Smooth muscle cell (in vitro differentiated cells): Measurements from ENCODE around the gene UBE2J2. TPM values are rescaled to one million over a fixed set of nuclear protein-coding genes. Genes with fewer than 3 reads are reported as not detected.

Experiments
- DNase-seq: peaks from one replicate; lab custom pipeline; 2025; ENCODE audit not compliant: unreplicated experiment; lab: John Stamatoyannopoulos, UW
- H2AFZ ChIP-seq: fragments of 200-600 bp; sonication (generic); 2 replicates; pipeline ENCODE4 v1.6.0; 2016; ENCODE audit warnings: antibody characterized with exemption, low read depth, mild to moderate bottlenecking
- H3F3A ChIP-seq: fragments of 200-600 bp; sonication (generic); 2 replicates; pipeline ENCODE4 v1.6.0; 2017; ENCODE audit warnings: antibody characterized with exemption, low read depth
- H3K27ac ChIP-seq: fragments of 200-600 bp; sonication (generic); 2 replicates; pipeline ENCODE4 v1.5.1; 2016; ENCODE audit warnings: low read depth, mild to moderate bottlenecking
- H3K27me3 ChIP-seq: fragments of 200-600 bp; sonication (generic); 2 replicates; pipeline ENCODE4 v1.6.1; 2016; ENCODE audit warnings: low read depth, mild to moderate bottlenecking
- H3K36me3 ChIP-seq: fragments of 200-600 bp; sonication (generic); 2 replicates; pipeline ENCODE4 v1.5.1; 2016; ENCODE audit warnings: low read depth
- H3K4me1 ChIP-seq: fragments of 200-600 bp; sonication (generic); 2 replicates; pipeline ENCODE4 v1.5.1; 2016; ENCODE audit warnings: low read depth
- H3K4me2 ChIP-seq: fragments of 200-600 bp; sonication (generic); 2 replicates; pipeline ENCODE4 v1.6.0; 2016; ENCODE audit warnings: mild to moderate bottlenecking
- H3K4me3 ChIP-seq: fragments of 200-600 bp; sonication (generic); 2 replicates; pipeline ENCODE4 v1.5.1; 2016; ENCODE audit warnings: mild to moderate bottlenecking
- H3K79me2 ChIP-seq: fragments of 200-600 bp; sonication (generic); 2 replicates; pipeline ENCODE4 v1.6.0; 2016; ENCODE audit warnings: low read depth, mild to moderate bottlenecking
- H3K9ac ChIP-seq: fragments of 200-600 bp; sonication (generic); 2 replicates; pipeline ENCODE4 v1.6.0; 2016; ENCODE audit warnings: low read depth
- H3K9me3 ChIP-seq: fragments of 200-600 bp; sonication (generic); replicated peaks from 2 replicates; pipeline ENCODE4 v1.5.1; 2016; ENCODE audit warnings: low read depth
- H4K20me1 ChIP-seq: fragments of 200-600 bp; sonication (generic); 2 replicates; pipeline ENCODE4 v1.6.0; 2016; ENCODE audit warnings: low read depth
- WGBS: methylation state at CpG from one replicate; pipeline ENCODE4 v1.1.7; 2016; ENCODE audit warnings: low lambda C conversion rate; 5-methylcytosine and 5-hydroxymethylcytosine counted together
- polyA plus RNA-seq: library from polyadenylated mRNA; unstranded; fragments of >200 nt; fragmentation: Nextera tagmentation; extraction: Ambion mirVana; gene quantifications from 2 replicates; pipeline ENCODE4 v1.2.1, GENCODE V29; 2016
- total RNA-seq: library from RNA; depleted of rRNA; stranded (reverse); fragments of >200 nt; gene quantifications from 2 replicates; pipeline ENCODE4 v1.2.3, GENCODE V29; 2014
- TF ChIP-seq, protein P1 (sequence below): fragments of 200-600 bp; sonication (generic); IDR thresholded peaks from 2 replicates; pipeline ENCODE4 v1.5.1; 2017; ENCODE audit warnings: borderline replicate concordance, mild to moderate bottlenecking, antibody characterized with exemption; ENCODE audit not compliant: insufficient read depth, poor library complexity, severe bottlenecking

UBE2J2 gene
- total and polyA plus RNA-seq, 2 experiments from 2014 or later, result 30.2 to 72.9 TPM

DNA sequence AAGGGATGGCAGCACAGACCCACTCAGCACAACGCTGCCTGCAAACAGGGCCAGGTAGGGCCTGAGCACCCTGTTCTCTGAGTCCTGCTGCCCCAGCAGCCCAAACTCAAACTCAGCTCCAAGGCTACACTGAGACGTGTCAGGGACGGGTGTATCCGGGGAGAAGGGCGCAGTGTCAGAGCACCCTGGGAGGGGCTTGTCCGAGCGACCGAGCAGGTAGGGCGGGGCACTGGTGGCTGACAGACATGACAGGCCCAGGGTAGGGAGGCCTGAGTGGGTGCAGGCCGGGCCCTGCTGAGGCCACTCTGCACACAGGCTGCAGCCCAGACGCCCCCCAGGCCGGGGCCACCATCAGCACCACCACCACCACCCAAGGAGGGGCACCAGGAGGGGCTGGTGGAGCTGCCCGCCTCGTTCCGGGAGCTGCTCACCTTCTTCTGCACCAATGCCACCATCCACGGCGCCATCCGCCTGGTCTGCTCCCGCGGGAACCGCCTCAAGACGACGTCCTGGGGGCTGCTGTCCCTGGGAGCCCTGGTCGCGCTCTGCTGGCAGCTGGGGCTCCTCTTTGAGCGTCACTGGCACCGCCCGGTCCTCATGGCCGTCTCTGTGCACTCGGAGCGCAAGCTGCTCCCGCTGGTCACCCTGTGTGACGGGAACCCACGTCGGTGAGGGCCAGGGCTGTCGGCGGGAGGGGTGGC, 12.1 kb upstream of the UBE2J2 start:
- H3K4me2 ChIP-seq, result no peak overlapping the region
- H3K9me3 ChIP-seq, result no peaks in the 10 kb centered on the region
- H3K9ac ChIP-seq, result no peak overlapping the region
- H3K4me3 ChIP-seq, result no peak overlapping the region
- WGBS, result 90% methylated on average over 34 of the region's 37 CpGs
- TF ChIP-seq, protein P1, sequence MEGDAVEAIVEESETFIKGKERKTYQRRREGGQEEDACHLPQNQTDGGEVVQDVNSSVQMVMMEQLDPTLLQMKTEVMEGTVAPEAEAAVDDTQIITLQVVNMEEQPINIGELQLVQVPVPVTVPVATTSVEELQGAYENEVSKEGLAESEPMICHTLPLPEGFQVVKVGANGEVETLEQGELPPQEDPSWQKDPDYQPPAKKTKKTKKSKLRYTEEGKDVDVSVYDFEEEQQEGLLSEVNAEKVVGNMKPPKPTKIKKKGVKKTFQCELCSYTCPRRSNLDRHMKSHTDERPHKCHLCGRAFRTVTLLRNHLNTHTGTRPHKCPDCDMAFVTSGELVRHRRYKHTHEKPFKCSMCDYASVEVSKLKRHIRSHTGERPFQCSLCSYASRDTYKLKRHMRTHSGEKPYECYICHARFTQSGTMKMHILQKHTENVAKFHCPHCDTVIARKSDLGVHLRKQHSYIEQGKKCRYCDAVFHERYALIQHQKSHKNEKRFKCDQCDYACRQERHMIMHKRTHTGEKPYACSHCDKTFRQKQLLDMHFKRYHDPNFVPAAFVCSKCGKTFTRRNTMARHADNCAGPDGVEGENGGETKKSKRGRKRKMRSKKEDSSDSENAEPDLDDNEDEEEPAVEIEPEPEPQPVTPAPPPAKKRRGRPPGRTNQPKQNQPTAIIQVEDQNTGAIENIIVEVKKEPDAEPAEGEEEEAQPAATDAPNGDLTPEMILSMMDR, result no peak
- no peaks in the 10 kb centered on the region for H3F3A ChIP-seq
- no peak overlapping the region for H2AFZ ChIP-seq
- H3K36me3 ChIP-seq, result no peaks in the 10 kb centered on the region
- no peaks in the 10 kb centered on the region for H4K20me1 ChIP-seq
- no peaks in the 10 kb centered on the region for H3K27me3 ChIP-seq
- H3K27ac ChIP-seq, result no peak overlapping the region
- no peaks in the 10 kb centered on the region for H3K79me2 ChIP-seq
- DNase-seq, result no peak
- H3K4me1 ChIP-seq, result no peaks in the 10 kb centered on the region

DNA sequence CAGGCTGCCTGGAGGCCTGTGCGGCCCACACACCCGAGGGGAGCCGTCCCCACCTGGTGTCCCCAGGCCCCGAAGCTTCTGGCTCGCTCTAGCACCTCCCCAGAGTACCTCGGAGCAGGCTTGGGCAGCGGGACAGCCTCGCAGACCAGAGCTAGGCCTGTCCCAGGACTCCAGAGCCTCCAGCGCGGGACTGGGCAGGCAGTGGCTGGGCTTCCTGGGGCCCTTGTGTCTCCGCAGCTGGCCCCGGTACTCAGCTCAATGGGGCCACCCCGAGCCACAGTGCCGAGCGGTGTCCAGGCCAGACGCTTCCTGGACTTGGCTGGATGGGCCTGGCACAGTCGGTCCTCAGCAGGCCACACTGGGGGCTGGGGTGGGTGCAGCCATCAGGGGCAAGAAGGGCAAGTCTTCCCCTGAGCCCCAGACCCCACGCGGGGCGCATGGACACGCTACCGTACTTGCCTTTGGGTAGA, 11.5 kb upstream of the UBE2J2 start:
- H3K4me2 ChIP-seq, result no peak overlapping the region
- TF ChIP-seq, protein P1, result no peak
- no peaks in the 10 kb centered on the region for H4K20me1 ChIP-seq
- no peaks in the 10 kb centered on the region for H3K27me3 ChIP-seq
- H3K36me3 ChIP-seq, result no peaks in the 10 kb centered on the region
- no peaks in the 10 kb centered on the region for H3F3A ChIP-seq
- 89% methylated on average over 22 of the region's 22 CpGs for WGBS
- H3K79me2 ChIP-seq, result no peaks in the 10 kb centered on the region
- H2AFZ ChIP-seq, result no peak overlapping the region
- no peak for DNase-seq
- H3K4me1 ChIP-seq, result no peaks in the 10 kb centered on the region
- H3K4me3 ChIP-seq, result no peak overlapping the region
- H3K9me3 ChIP-seq, result no peaks in the 10 kb centered on the region
- no peak overlapping the region for H3K27ac ChIP-seq
- H3K9ac ChIP-seq, result no peak overlapping the region

DNA sequence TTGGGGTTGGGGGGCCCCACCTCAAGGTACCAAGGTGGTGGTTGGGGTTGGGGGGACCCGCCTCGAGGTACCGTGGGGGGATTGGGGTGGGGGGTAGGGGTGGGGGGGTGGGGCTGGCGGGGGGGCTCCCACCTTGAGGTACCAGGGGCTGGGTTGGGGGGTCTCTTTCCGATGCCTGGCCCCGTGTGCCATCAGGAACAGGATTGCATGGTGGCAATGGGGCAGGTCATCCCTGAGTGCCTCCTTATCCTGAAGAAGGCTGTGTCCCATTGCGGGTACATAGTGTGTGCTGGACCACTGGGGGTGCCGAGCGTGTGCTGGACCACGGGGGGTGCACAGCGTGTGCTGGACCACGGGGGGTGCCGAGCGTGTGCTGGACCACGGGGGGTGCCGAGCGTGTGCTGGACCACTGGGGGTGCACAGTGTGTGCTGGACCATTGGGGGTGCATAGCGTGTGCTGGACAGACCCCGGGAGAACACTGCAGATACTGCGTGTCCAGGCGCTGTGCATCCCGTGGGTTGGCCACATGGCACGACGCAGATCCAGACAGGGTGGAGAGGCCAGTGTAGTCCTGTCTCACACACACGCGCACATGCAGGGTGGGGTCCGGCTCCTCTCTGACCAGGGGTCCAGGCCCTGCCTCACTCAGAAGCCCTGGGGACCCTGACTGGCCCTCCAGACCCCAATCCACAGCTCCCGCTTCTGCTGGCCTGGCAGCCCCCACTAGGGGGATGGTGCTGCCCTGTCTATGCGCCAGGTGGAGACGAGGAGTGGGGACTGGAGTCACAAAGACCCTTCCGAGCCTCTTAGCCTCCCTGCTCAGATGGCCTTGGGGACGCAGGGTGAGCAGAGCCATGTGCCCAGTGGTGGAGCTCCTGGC, 10.8 kb upstream of the UBE2J2 start:
- H2AFZ ChIP-seq, result no peak overlapping the region
- no peak overlapping the region for H3K4me3 ChIP-seq
- H3K79me2 ChIP-seq, result no peaks in the 10 kb centered on the region
- H3K9me3 ChIP-seq, result no peaks in the 10 kb centered on the region
- no peaks in the 10 kb centered on the region for H3K36me3 ChIP-seq
- TF ChIP-seq, protein P1, result no peak
- DNase-seq, result no peak
- H3K27me3 ChIP-seq, result no peaks in the 10 kb centered on the region
- no peak overlapping the region for H3K27ac ChIP-seq
- no peak overlapping the region for H3K9ac ChIP-seq
- H4K20me1 ChIP-seq, result no peaks in the 10 kb centered on the region
- 96% methylated on average over 28 of the region's 32 CpGs for WGBS
- no peaks in the 10 kb centered on the region for H3F3A ChIP-seq
- H3K4me1 ChIP-seq, result no peaks in the 10 kb centered on the region
- H3K4me2 ChIP-seq, result no peak overlapping the region
